ENCODE measurements around the gene SNX9. TPM values are rescaled to one million over a fixed set of nuclear protein-coding genes. Genes with fewer than 3 reads are reported as not detected.
A peak's percentile ranks its signal among the peaks of the same experiment; 100 is the strongest.

The SNX9 gene
- total RNA-seq, 1 donor from 2014 or later = 68.6 TPM

- H3K9me3 Mint-ChIP-seq (ENCODE audit: unreplicated experiment) = no peaks in the 10 kb centered on the region
- peaks cover 16% of the 10 kb centered on the region for H3K4me1 Mint-ChIP-seq (ENCODE audit: unreplicated experiment)
- no peak overlapping the region for H3K4me3 Mint-ChIP-seq (ENCODE audit: unreplicated experiment)
- no peaks in the 10 kb centered on the region for H3K27me3 Mint-ChIP-seq (ENCODE audit: unreplicated experiment)
- DNase-seq (ENCODE audit: low spot score) = no peak
- H3K36me3 Mint-ChIP-seq (ENCODE audit: low read depth, unreplicated experiment) = peaks cover 63% of the 10 kb centered on the region
- TF ChIP-seq CTCF (IDR thresholded peaks at IDR 0.05; ENCODE audit: unreplicated experiment) = no peak
- peak overlapping the region; percentile 48 for H3K27ac Mint-ChIP-seq (ENCODE audit: unreplicated experiment)
Measured at GRCh38 chr6:157911786-157912185, 88.7 kb downstream of the SNX9 start.

GRCh38 chr6:157912326-157912725 is 89.3 kb downstream of the SNX9 start:
- Mint-ChIP-seq H3K27ac (ENCODE audit: unreplicated experiment) (peak overlapping the region; percentile 30), H3K36me3 (ENCODE audit: low read depth, unreplicated experiment) (peaks cover 67% of the 10 kb centered on the region), H3K4me3 (ENCODE audit: unreplicated experiment) (no peak overlapping the region), H3K9me3 (ENCODE audit: unreplicated experiment) (no peaks in the 10 kb centered on the region), H3K27me3 (ENCODE audit: unreplicated experiment) (no peaks in the 10 kb centered on the region), H3K4me1 (ENCODE audit: unreplicated experiment) (peaks cover 12% of the 10 kb centered on the region)
- no peak for TF ChIP-seq CTCF (IDR thresholded peaks at IDR 0.05; ENCODE audit: unreplicated experiment)
- DNase-seq (ENCODE audit: low spot score) = no peak

GRCh38 chr6:157921685-157922367 is 98.8 kb downstream of the SNX9 start:
- no peaks in the 10 kb centered on the region for H3K9me3 Mint-ChIP-seq (ENCODE audit: unreplicated experiment)
- no peak overlapping the region for H3K27ac Mint-ChIP-seq (ENCODE audit: unreplicated experiment)
- DNase-seq (ENCODE audit: low spot score) = no peak
- H3K27me3 Mint-ChIP-seq (ENCODE audit: unreplicated experiment) = no peaks in the 10 kb centered on the region
- peaks cover 54% of the 10 kb centered on the region for H3K36me3 Mint-ChIP-seq (ENCODE audit: low read depth, unreplicated experiment)
- H3K4me3 Mint-ChIP-seq (ENCODE audit: unreplicated experiment) = no peak overlapping the region
- no peak for TF ChIP-seq CTCF (IDR thresholded peaks at IDR 0.05; ENCODE audit: unreplicated experiment)
- H3K4me1 Mint-ChIP-seq (ENCODE audit: unreplicated experiment) = peaks cover 12% of the 10 kb centered on the region

- peak overlapping the region; percentile 2 for H3K27ac Mint-ChIP-seq (ENCODE audit: unreplicated experiment)
- peaks cover 22% of the 10 kb centered on the region for H3K4me1 Mint-ChIP-seq (ENCODE audit: unreplicated experiment)
- no peak overlapping the region for H3K4me3 Mint-ChIP-seq (ENCODE audit: unreplicated experiment)
- DNase-seq (ENCODE audit: low spot score) = no peak
- no peaks in the 10 kb centered on the region for H3K27me3 Mint-ChIP-seq (ENCODE audit: unreplicated experiment)
- no peaks in the 10 kb centered on the region for H3K9me3 Mint-ChIP-seq (ENCODE audit: unreplicated experiment)
- no peak for TF ChIP-seq CTCF (IDR thresholded peaks at IDR 0.05; ENCODE audit: unreplicated experiment)
- H3K36me3 Mint-ChIP-seq (ENCODE audit: low read depth, unreplicated experiment) = peaks cover 57% of the 10 kb centered on the region
Measured at GRCh38 chr6:157925771-157926170, 102.7 kb downstream of the SNX9 start.

- H3K27me3 Mint-ChIP-seq (ENCODE audit: unreplicated experiment) = peaks cover 1% of the 10 kb centered on the region
- no peaks in the 10 kb centered on the region for H3K9me3 Mint-ChIP-seq (ENCODE audit: unreplicated experiment)
- H3K27ac Mint-ChIP-seq (ENCODE audit: unreplicated experiment) = peak overlapping the region; percentile 83
- peaks cover 59% of the 10 kb centered on the region for H3K36me3 Mint-ChIP-seq (ENCODE audit: low read depth, unreplicated experiment)
- TF ChIP-seq CTCF (IDR thresholded peaks at IDR 0.05; ENCODE audit: unreplicated experiment) = no peak
- H3K4me3 Mint-ChIP-seq (ENCODE audit: unreplicated experiment) = no peak overlapping the region
- peaks cover 22% of the 10 kb centered on the region for H3K4me1 Mint-ChIP-seq (ENCODE audit: unreplicated experiment)
- DNase-seq (ENCODE audit: low spot score) = no peak
Measured at GRCh38 chr6:157927011-157927410, 104.0 kb downstream of the SNX9 start.

All from endothelial cell (in vitro differentiated cells).